Endothelial cell of hepatic sinusoid (primary cell): ENCODE measurements around the gene GIPR.
"Not testable (repeated sequence)": the region's sequence is repeated elsewhere in the genome, so short reads cannot be mapped to it uniquely, and the experiment has no call there.

Experiments
- in situ Hi-C: cut with HindIII; loops from 2 replicates; pipeline ENCODE4 v1.10.0; 2017; ENCODE audit warnings: low sequenced_read_pairs

GIPR gene

DNA sequence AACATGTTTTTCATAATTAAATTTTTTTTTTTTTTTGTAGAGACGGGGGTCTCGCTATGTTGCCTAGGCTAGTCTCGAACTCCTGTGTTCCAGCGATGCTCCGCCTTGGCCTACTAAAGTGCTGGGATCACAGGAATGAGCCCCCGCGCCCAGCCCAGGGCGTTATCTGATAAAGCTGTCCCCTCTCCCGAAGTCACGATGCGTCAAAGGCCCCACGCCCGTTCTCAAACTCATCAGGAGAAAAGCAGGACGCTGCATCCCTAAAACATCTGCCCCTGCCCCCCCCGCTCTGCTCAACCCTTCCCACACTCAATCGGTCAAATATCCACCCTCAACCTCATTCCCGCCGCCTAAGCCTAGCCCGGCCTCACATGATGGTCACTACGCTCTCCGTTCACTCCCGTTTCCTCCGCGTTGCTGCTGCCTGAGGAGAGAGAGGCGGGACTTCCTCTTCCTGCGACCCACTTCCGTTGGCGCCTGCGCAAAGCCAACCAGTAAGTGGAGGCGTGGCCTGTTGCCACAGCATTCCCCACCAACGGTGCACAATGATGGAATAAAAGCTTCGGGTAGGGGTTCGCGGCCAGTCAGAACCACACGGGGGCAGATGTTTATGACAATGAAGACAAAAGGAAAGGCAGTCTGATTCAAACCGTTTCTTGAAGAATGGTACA, 23.6 kb downstream of the GIPR start, which contains the start of gene SNRPD2:
Gene SNRPD2, minus strand, starts transcription at position 438 of the 671 bp plus-strand sequence. Its CDS starts 65 bp downstream, at position 373.
- in situ Hi-C loops = loop anchor here (5.0 kb wide), 1 partner anchor 41 kb away; the partner anchor contains the start of genes FBXO46 and MEIOSIN

DNA sequence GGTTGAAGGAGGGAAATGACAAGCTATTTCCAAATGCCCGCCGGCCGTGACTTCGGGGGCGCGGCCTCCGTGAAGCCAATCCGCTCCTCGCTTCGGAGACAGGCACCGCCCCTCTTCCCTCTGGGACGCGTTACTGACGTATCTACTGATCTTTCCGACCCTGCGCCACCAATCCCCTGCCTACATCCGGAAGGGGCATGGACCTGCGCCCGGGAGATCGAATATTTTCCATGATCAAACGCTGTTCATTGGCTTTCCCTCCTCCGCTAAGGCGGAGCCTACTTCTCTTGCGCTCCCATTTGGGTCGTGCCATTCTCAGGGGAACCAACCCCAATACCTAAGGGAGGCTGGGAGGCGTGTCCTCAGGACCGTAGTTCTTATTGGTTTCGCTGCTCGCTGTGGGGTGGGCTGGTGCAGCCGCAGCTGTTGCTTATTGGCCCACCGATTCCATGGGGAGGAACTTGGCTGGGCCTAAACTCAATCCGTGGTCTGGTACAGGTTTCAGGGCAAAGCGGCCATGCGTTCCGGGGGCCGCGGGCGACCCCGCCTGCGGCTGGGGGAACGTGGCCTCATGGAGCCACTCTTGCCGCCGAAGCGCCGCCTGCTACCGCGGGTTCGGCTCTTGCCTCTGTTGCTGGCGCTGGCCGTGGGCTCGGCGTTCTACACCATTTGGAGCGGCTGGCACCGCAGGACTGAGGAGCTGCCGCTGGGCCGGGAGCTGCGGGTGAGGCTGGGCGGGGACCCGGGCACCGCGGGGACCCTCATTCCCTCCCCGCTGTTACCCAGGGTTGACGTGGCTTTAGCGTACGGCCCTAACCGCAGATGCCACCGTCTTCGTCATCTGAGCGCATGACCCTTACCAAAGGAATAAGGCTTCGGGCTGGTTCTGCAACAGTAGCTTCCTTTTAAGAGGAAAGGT, 24.4 kb downstream of the GIPR start, which contains the start of gene QPCTL:
Gene QPCTL, plus strand, starts transcription at position 480 of the 919 bp plus-strand sequence. Its CDS starts 38 bp downstream, at position 518.
- in situ Hi-C loops = loop anchor here (5.0 kb wide), 1 partner anchor 40 kb away; the partner anchor contains the start of genes FBXO46 and MEIOSIN

DNA sequence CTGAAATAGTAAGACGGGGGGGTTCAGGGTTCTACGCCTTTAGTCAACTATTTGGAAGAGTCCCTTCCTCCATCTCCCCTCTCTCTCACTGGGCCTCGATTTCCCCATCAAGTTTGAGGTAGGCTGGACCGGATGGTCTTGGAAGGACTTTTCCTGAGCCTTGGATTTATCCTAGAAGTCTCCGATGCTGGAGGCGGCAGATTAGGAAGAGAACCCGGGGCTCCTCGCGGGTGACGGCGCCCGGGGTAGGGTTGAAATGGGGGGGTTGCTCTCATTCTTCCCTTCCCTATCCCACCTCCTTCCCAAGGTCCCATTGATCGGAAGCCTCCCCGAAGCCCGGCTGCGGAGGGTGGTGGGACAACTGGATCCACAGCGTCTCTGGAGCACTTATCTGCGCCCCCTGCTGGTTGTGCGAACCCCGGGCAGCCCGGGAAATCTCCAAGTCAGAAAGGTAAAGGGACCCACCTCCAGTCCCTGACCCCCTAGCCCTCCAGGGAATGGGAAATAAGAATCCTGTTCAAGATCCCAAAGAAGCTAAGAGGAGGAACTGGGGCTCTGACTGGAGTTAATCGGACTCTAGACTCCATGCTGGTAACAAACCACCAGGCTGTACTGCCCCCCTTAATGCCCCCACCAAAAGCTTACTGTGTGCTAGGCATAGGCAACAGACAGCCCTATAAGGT, 25.2 kb downstream of the GIPR start:
- in situ Hi-C loops = loop anchor here (5.0 kb wide), 1 partner anchor 39 kb away; the partner anchor contains the start of genes FBXO46 and MEIOSIN

GRCh38 chr19:45701676-45702075, 33.7 kb downstream of the GIPR start:
- in situ Hi-C loops = no loop called here

- in situ Hi-C loops = no loop called here
Observed at GRCh38 chr19:45705115-45705514, 37.1 kb downstream of the GIPR start.

- in situ Hi-C loops = no loop called here
Observed at GRCh38 chr19:45705710-45706415, 37.8 kb downstream of the GIPR start.

- in situ Hi-C loops = no loop called here
Observed at GRCh38 chr19:45710356-45711130, 42.5 kb downstream of the GIPR start.

GRCh38 chr19:45711851-45712698, 44.1 kb downstream of the GIPR start:
- in situ Hi-C loops = no loop called here

- in situ Hi-C loops = no loop called here
Observed at GRCh38 chr19:45712699-45713067, 44.7 kb downstream of the GIPR start.

DNA sequence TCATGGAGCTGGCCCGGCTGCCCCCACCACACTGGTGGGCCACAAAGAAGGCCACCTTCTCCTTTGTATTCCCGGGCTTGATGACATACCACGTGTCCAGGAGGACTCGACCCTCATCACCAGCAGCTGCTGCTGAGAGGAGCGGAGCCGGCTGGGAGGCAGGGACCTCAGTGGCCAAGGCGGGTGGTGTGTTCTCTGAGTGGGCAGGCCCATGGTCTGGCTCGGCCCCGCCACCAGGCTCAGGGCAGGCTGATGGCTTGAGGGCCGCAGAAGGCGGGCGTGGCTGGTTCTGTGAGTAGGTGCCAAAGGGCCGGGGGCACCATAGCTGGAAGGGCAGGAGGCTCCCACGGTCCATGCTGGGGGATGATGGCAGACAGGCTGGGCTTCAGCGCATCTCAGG, 45.1 kb downstream of the GIPR start:
- in situ Hi-C loops = no loop called here

- in situ Hi-C loops = no loop called here
Observed at GRCh38 chr19:45715139-45715538, 47.1 kb downstream of the GIPR start.

GRCh38 chr19:45716359-45717130, 48.5 kb downstream of the GIPR start:
- in situ Hi-C loops = no loop called here

- in situ Hi-C loops = no loop called here
Observed at GRCh38 chr19:45717131-45717982, 49.3 kb downstream of the GIPR start.

DNA sequence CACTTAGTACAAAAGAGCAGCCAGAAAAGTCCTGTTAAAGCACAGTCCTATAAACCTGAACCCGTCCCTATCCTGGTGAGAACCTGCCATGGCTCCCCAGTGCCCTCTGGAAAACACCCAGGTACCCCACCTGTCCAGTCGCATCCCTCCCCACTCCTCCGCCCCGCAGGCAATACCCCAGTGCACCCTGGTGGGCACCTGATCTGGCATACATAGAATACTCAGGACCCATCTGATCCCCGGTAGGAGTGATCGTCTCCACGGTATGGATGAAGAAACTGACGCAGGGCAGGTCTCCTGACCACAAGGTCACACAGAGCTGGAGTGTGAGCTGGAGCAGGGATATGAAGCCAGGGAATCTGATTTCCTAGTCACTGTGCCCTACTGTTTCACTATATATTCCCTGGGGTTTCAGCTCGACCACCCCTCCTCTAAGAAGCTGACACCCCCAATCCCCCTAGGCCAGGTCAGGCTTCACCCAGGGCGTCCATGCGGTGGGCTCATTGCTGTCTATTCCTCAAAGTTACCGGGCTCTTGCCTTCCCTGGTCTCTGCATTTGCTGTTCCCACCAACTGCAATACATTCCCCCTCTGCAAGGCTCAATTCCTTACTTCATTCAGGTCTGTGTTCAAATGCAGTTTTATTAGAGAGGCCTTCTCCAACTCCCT, 50.1 kb downstream of the GIPR start:
- in situ Hi-C loops = no loop called here

DNA sequence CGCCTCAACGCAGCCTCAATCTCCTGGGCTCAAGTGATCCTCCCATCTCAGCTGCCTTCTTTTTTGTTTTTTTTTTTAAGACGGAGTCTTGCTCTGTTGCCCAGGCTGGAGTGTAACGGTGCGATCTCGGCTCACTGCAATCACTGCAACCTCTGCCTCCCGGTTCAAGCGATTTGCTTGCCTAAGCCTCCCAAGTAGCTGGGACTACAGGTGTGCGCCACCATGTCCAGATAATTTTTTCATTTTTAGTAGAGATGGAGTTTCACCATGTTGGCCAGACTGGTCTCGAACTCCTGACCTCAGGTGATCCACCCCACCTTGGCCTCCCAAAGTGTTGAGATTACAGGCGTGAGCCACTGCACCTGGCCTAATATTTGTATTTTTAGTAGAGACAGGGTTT, 52.0 kb downstream of the GIPR start:
- in situ Hi-C loops = not testable (repeated sequence)

DNA sequence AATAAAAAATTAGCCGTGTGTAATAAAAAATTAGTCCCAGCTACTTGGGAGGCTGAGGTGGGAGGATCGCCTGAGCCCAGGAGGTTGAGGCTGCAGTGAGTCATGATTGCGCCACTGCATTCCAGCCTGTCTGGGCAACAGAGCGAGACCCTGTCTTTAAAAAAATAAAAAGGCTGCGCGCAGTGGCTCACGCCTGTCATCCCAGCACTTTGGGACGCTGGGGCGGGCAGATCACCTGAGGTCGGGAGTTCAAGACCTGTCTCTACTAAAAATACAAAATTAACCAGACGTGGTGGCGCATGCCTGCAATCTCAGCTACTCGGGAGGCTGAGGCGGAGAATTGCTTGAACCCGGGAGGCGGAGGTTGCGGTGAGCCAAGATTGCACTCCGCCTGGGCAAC, 60.7 kb downstream of the GIPR start:
- in situ Hi-C loops = not testable (repeated sequence)
